ENCODE measurements around the gene ITGB3. TPM values are rescaled to one million over a fixed set of nuclear protein-coding genes. Genes with fewer than 3 reads are reported as not detected.

Gene ITGB3
- total and polyA plus RNA-seq, 9 donors: 7.9 to 19.1 (median 16.1) TPM

- Histone ChIP-seq H3K4me3 (ENCODE audit: low read length) (no peak overlapping the region), H3K9me3 (replicated peaks; ENCODE audit: control insufficient read depth, low read depth, low read length) (no peaks in the 10 kb centered on the region), H3K27me3 (ENCODE audit: control insufficient read depth, insufficient read depth, low read length) (peaks cover 1% of the 10 kb centered on the region), H3K4me1 (ENCODE audit: control insufficient read depth, insufficient read depth, low read length) (peaks cover 32% of the 10 kb centered on the region), H3K27ac (ENCODE audit: low read length) (no peak overlapping the region), H3K36me3 (ENCODE audit: control insufficient read depth, insufficient read depth, low read length) (peaks cover 3% of the 10 kb centered on the region)
- DNase-seq: no peak
- WGBS (ENCODE audit: insufficient coverage): 94% methylated on average over 2 of the region's 6 CpGs
Observed at GRCh38 chr17:47281216-47281615, 27.6 kb downstream of the ITGB3 start.

DNA sequence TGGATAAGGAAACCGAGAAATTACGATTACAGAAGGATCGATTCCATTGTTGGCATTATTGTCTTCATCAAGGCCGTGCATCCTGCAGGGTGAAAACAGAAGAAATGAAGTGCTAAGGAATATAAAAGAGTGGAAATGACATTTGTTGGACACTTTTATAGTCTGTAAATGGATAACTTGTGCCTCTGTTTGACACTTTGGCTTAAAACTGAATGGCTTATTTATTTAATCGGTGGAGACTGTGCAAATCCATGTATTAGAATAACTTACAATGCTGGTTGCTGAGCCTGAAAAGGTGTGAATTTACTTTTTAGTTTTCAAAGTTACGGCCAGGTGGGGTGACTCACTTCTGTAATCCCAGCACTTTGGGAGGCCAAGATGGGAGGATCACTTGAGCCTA lies 31.4 kb downstream of the ITGB3 start:
- peaks cover 29% of the 10 kb centered on the region for H3K36me3 ChIP-seq (ENCODE audit: control insufficient read depth, insufficient read depth, low read length)
- 90% methylated on average over 4 of the region's 6 CpGs for WGBS (ENCODE audit: insufficient coverage)
- no peak overlapping the region for H3K27ac ChIP-seq (ENCODE audit: low read length)
- no peak overlapping the region for H3K4me3 ChIP-seq (ENCODE audit: low read length)
- no peak for DNase-seq
- peaks cover 5% of the 10 kb centered on the region for H3K4me1 ChIP-seq (ENCODE audit: control insufficient read depth, insufficient read depth, low read length)
- H3K9me3 ChIP-seq (replicated peaks; ENCODE audit: control insufficient read depth, low read depth, low read length): no peaks in the 10 kb centered on the region
- peaks cover 2% of the 10 kb centered on the region for H3K27me3 ChIP-seq (ENCODE audit: control insufficient read depth, insufficient read depth, low read length)

GRCh38 chr17:47286198-47286914 lies 32.7 kb downstream of the ITGB3 start:
- no peak for DNase-seq
- no peak overlapping the region for H3K4me3 ChIP-seq (ENCODE audit: low read length)

DNA sequence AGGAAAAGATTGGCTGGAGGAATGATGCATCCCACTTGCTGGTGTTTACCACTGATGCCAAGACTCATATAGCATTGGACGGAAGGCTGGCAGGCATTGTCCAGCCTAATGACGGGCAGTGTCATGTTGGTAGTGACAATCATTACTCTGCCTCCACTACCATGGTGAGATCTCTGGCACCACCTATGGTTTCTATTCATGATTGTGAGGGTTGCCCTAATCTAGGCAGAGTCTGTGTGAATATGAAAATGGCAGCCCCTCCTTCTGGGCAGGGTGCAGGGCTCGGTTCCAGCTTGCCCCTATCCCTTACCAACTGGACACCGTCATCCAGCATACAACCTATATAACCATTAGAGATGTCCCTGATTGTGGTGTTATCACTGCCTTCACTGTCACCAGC lies 33.4 kb downstream of the ITGB3 start:
- Histone ChIP-seq H3K27me3 (ENCODE audit: control insufficient read depth, insufficient read depth, low read length) (peaks cover 2% of the 10 kb centered on the region), H3K9me3 (replicated peaks; ENCODE audit: control insufficient read depth, low read depth, low read length) (no peaks in the 10 kb centered on the region), H3K4me1 (ENCODE audit: control insufficient read depth, insufficient read depth, low read length) (peaks cover 3% of the 10 kb centered on the region), H3K4me3 (ENCODE audit: low read length) (no peak overlapping the region), H3K27ac (ENCODE audit: low read length) (no peak overlapping the region), H3K36me3 (ENCODE audit: control insufficient read depth, insufficient read depth, low read length) (peaks cover 39% of the 10 kb centered on the region)
- DNase-seq: no peak
- WGBS (ENCODE audit: insufficient coverage): 100% methylated on average over 2 of the region's 4 CpGs

More at GRCh38 chr17:47286198-47286914, 32.7 kb downstream of the ITGB3 start:
- Histone ChIP-seq H3K36me3 (ENCODE audit: control insufficient read depth, insufficient read depth, low read length) (peaks cover 39% of the 10 kb centered on the region), H3K9me3 (replicated peaks; ENCODE audit: control insufficient read depth, low read depth, low read length) (no peaks in the 10 kb centered on the region), H3K27ac (ENCODE audit: low read length) (no peak overlapping the region), H3K27me3 (ENCODE audit: control insufficient read depth, insufficient read depth, low read length) (peaks cover 2% of the 10 kb centered on the region), H3K4me1 (ENCODE audit: control insufficient read depth, insufficient read depth, low read length) (peaks cover 3% of the 10 kb centered on the region)
- WGBS (ENCODE audit: insufficient coverage): 78% methylated on average over 6 of the region's 6 CpGs

GRCh38 chr17:47287639-47288038 lies 34.0 kb downstream of the ITGB3 start:
- Histone ChIP-seq H3K27ac (ENCODE audit: low read length) (no peak overlapping the region), H3K4me1 (ENCODE audit: control insufficient read depth, insufficient read depth, low read length) (peaks cover 3% of the 10 kb centered on the region), H3K9me3 (replicated peaks; ENCODE audit: control insufficient read depth, low read depth, low read length) (no peaks in the 10 kb centered on the region), H3K4me3 (ENCODE audit: low read length) (no peak overlapping the region), H3K27me3 (ENCODE audit: control insufficient read depth, insufficient read depth, low read length) (peaks cover 2% of the 10 kb centered on the region), H3K36me3 (ENCODE audit: control insufficient read depth, insufficient read depth, low read length) (peaks cover 42% of the 10 kb centered on the region)
- 89% methylated on average over 1 of the region's 2 CpGs for WGBS (ENCODE audit: insufficient coverage)
- DNase-seq: no peak

- 71% methylated on average over 3 of the region's 6 CpGs for WGBS (ENCODE audit: insufficient coverage)
- Histone ChIP-seq H3K27me3 (ENCODE audit: control insufficient read depth, insufficient read depth, low read length) (peaks cover 2% of the 10 kb centered on the region), H3K4me1 (ENCODE audit: control insufficient read depth, insufficient read depth, low read length) (peaks cover 3% of the 10 kb centered on the region), H3K36me3 (ENCODE audit: control insufficient read depth, insufficient read depth, low read length) (peaks cover 47% of the 10 kb centered on the region), H3K27ac (ENCODE audit: low read length) (no peak overlapping the region), H3K4me3 (ENCODE audit: low read length) (no peak overlapping the region), H3K9me3 (replicated peaks; ENCODE audit: control insufficient read depth, low read depth, low read length) (no peaks in the 10 kb centered on the region)
- DNase-seq: no peak
Observed at GRCh38 chr17:47288531-47289116, 35.0 kb downstream of the ITGB3 start.

GRCh38 chr17:47289302-47289701 lies 35.7 kb downstream of the ITGB3 start:
- Histone ChIP-seq H3K4me3 (ENCODE audit: low read length) (no peak overlapping the region), H3K36me3 (ENCODE audit: control insufficient read depth, insufficient read depth, low read length) (peaks cover 49% of the 10 kb centered on the region), H3K27me3 (ENCODE audit: control insufficient read depth, insufficient read depth, low read length) (peaks cover 2% of the 10 kb centered on the region), H3K9me3 (replicated peaks; ENCODE audit: control insufficient read depth, low read depth, low read length) (no peaks in the 10 kb centered on the region), H3K27ac (ENCODE audit: low read length) (no peak overlapping the region), H3K4me1 (ENCODE audit: control insufficient read depth, insufficient read depth, low read length) (peaks cover 4% of the 10 kb centered on the region)
- no peak for DNase-seq
- WGBS (ENCODE audit: insufficient coverage): no CpG with 5 or more reads among the region's 1 CpG

DNA sequence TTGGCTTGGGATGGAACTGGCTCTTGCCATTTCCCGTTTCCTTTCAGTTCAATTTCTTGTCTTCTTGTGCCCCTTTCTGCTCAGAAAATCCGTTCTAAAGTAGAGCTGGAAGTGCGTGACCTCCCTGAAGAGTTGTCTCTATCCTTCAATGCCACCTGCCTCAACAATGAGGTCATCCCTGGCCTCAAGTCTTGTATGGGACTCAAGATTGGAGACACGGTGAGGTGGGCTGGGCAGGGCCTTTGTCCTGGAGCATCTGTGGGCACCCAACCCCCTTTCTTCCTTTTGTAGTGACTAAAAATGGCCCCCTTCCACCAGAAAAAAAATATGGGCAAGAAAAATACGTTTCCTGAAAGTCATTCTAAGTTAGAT lies 37.2 kb downstream of the ITGB3 start:
- peaks cover 17% of the 10 kb centered on the region for H3K4me1 ChIP-seq (ENCODE audit: control insufficient read depth, insufficient read depth, low read length)
- H3K27me3 ChIP-seq (ENCODE audit: control insufficient read depth, insufficient read depth, low read length): peaks cover 2% of the 10 kb centered on the region
- WGBS (ENCODE audit: insufficient coverage): no CpG with 5 or more reads among the region's 5 CpGs
- H3K27ac ChIP-seq (ENCODE audit: low read length): no peak overlapping the region
- H3K36me3 ChIP-seq (ENCODE audit: control insufficient read depth, insufficient read depth, low read length): peaks cover 54% of the 10 kb centered on the region
- no peaks in the 10 kb centered on the region for H3K9me3 ChIP-seq (replicated peaks; ENCODE audit: control insufficient read depth, low read depth, low read length)
- DNase-seq: no peak
- H3K4me3 ChIP-seq (ENCODE audit: low read length): no peak overlapping the region

DNA sequence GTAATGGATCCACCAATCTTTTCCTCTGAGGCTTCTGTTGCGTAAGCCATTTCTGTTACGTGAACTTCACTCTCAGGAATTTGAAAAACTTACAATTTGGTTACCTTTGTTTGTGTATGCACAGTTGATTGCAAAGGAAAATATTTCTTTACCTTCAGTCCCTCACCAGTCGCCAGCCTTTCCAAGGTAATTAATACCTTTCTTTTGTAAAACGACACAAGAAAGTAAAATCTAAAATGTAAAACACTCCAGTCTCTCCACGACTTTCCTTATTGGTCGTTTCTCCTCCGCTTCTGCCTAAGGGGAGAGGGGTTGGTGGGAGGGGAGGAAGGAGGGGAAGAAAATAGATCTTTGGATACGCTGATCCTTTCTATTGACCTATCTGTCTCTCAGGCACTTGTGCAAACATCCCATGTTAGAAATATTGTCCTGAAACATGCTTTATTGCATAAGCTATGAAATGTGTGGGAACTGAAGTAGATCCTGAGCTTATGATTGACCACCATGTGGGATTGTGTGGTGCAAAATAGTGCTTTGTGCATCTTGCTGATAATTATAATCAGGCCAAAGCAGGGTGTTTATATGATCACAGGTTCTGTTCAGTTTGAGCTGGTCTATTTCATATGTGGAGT lies 37.7 kb downstream of the ITGB3 start:
- no CpG with 5 or more reads among the region's 8 CpGs for WGBS (ENCODE audit: insufficient coverage)

DNA sequence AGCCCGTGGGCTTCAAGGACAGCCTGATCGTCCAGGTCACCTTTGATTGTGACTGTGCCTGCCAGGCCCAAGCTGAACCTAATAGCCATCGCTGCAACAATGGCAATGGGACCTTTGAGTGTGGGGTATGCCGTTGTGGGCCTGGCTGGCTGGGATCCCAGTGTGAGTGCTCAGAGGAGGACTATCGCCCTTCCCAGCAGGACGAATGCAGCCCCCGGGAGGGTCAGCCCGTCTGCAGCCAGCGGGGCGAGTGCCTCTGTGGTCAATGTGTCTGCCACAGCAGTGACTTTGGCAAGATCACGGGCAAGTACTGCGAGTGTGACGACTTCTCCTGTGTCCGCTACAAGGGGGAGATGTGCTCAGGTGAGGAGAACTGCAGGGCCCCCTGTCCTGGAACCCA lies 38.6 kb downstream of the ITGB3 start:
- 89% methylated on average over 10 of the region's 14 CpGs for WGBS (ENCODE audit: insufficient coverage)
- H3K27ac ChIP-seq (ENCODE audit: low read length): no peak overlapping the region
- no peaks in the 10 kb centered on the region for H3K27me3 ChIP-seq (ENCODE audit: control insufficient read depth, insufficient read depth, low read length)
- H3K4me3 ChIP-seq (ENCODE audit: low read length): no peak overlapping the region
- H3K9me3 ChIP-seq (replicated peaks; ENCODE audit: control insufficient read depth, low read depth, low read length): no peaks in the 10 kb centered on the region
- H3K36me3 ChIP-seq (ENCODE audit: control insufficient read depth, insufficient read depth, low read length): peaks cover 54% of the 10 kb centered on the region
- peaks cover 14% of the 10 kb centered on the region for H3K4me1 ChIP-seq (ENCODE audit: control insufficient read depth, insufficient read depth, low read length)
- no peak for DNase-seq

More for the DNA sequence above, 37.7 kb downstream of the ITGB3 start:
- H3K4me3 ChIP-seq (ENCODE audit: low read length): no peak overlapping the region
- H3K9me3 ChIP-seq (replicated peaks; ENCODE audit: control insufficient read depth, low read depth, low read length): no peaks in the 10 kb centered on the region
- no peak for DNase-seq
- H3K27me3 ChIP-seq (ENCODE audit: control insufficient read depth, insufficient read depth, low read length): no peaks in the 10 kb centered on the region
- H3K4me1 ChIP-seq (ENCODE audit: control insufficient read depth, insufficient read depth, low read length): peaks cover 16% of the 10 kb centered on the region
- peaks cover 54% of the 10 kb centered on the region for H3K36me3 ChIP-seq (ENCODE audit: control insufficient read depth, insufficient read depth, low read length)
- H3K27ac ChIP-seq (ENCODE audit: low read length): no peak overlapping the region

All from muscle of leg (tissue), 11 donors.